Thyroid gland (tissue), 4 donors: ENCODE measurements around the gene DYNLT3.

Experiments
- POLR2A ChIP-seq, 2 donors: fragments of 450-650 bp; IDR thresholded peaks; one replicate each; pipeline ENCODE4 v1.6.1; 2017; ENCODE audit warnings: antibody characterized with exemption in 2 of 2, mild to moderate bottlenecking in 2 of 2, moderate library complexity in 1 of 2
- TF ChIP-seq, protein P1 (sequence below), 6 experiments: fragments of 200-600 bp in 3 of 6; fragments of 450-650 bp in 3 of 6; sonication (generic) in 3 of 6; IDR thresholded peaks; one replicate each; pipeline ENCODE4 v1.5.1; 2016 to 2019; ENCODE audit warnings: antibody characterized with exemption in 6 of 6, mild to moderate bottlenecking in 2 of 6, inconsistent platforms in 1 of 6, moderate library complexity in 1 of 6

DNA sequence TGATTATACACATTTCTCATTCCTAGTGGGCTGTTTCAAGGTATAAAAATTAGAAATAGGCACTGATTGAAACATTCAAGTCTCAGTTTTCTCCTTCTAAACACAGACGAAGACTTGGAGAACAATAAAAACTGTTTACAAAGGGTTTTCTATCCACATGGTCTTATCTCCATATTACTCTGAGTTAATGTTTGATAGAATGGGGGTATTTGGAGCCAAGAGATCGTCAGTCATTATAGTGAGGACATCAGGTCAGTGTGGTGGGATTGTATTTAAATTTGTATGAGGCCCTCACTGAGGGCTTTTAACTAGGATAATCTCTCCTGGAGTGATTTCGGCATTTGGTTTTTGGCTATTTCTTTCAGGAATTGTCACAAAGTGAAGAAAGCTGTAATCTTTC, 16.4 kb upstream of the DYNLT3 start:
- TF ChIP-seq, protein P1, sequence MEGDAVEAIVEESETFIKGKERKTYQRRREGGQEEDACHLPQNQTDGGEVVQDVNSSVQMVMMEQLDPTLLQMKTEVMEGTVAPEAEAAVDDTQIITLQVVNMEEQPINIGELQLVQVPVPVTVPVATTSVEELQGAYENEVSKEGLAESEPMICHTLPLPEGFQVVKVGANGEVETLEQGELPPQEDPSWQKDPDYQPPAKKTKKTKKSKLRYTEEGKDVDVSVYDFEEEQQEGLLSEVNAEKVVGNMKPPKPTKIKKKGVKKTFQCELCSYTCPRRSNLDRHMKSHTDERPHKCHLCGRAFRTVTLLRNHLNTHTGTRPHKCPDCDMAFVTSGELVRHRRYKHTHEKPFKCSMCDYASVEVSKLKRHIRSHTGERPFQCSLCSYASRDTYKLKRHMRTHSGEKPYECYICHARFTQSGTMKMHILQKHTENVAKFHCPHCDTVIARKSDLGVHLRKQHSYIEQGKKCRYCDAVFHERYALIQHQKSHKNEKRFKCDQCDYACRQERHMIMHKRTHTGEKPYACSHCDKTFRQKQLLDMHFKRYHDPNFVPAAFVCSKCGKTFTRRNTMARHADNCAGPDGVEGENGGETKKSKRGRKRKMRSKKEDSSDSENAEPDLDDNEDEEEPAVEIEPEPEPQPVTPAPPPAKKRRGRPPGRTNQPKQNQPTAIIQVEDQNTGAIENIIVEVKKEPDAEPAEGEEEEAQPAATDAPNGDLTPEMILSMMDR (IDR thresholded peaks at IDR 0.05), result no peak
- no peak for TF ChIP-seq POLR2A (IDR thresholded peaks at IDR 0.05)
